Brain pericyte (primary cell): ENCODE results near the gene ACSS1.

ENCODE experiments used
- DNase-seq: peaks from one replicate; pipeline ENCODE4 v3.0.0-alpha.2; 2012; ENCODE audit warnings: low read depth, low spot score

ACSS1 gene

GRCh38 chr20:25058847-25059810 lies 1.2 kb upstream of the ACSS1 start:
- DNase-seq: no peak

- DNase-seq: no peak
Measured at GRCh38 chr20:25057234-25058050, 497 bp downstream of the ACSS1 start.

- DNase-seq: no peak
Measured at GRCh38 chr20:25056690-25057233, 1.2 kb downstream of the ACSS1 start.

GRCh38 chr20:25055711-25056495 lies 2.0 kb downstream of the ACSS1 start:
- DNase-seq: no peak

GRCh38 chr20:25054995-25055629 lies 2.8 kb downstream of the ACSS1 start:
- DNase-seq: no peak

GRCh38 chr20:25054096-25054820 lies 3.7 kb downstream of the ACSS1 start:
- no peak for DNase-seq

- DNase-seq: no peak
Measured at GRCh38 chr20:25053255-25054031, 4.5 kb downstream of the ACSS1 start.

- DNase-seq: no peak
Measured at GRCh38 chr20:25052255-25053194, 5.4 kb downstream of the ACSS1 start.

- DNase-seq: no peak
Measured at GRCh38 chr20:25051386-25052155, 6.4 kb downstream of the ACSS1 start.

- DNase-seq: no peak
Measured at GRCh38 chr20:25050501-25051350, 7.2 kb downstream of the ACSS1 start.

- DNase-seq: no peak
Measured at GRCh38 chr20:25050082-25050481, 7.9 kb downstream of the ACSS1 start.

- no peak for DNase-seq
Measured at GRCh38 chr20:25049261-25050060, 8.5 kb downstream of the ACSS1 start.

GRCh38 chr20:25048519-25048952 lies 9.4 kb downstream of the ACSS1 start:
- no peak for DNase-seq

GRCh38 chr20:25047766-25048165 lies 10.2 kb downstream of the ACSS1 start:
- DNase-seq: no peak

GRCh38 chr20:25046736-25047666 lies 10.9 kb downstream of the ACSS1 start:
- DNase-seq: no peak
